Ecto neural progenitor cell (in vitro differentiated cells): ENCODE data around the gene ATP9A.

Experiments used
- DNase-seq: peaks from one replicate; pipeline ENCODE4 v3.0.0-alpha.2; 2018; ENCODE audit warnings: low spot score

The ATP9A gene

DNA sequence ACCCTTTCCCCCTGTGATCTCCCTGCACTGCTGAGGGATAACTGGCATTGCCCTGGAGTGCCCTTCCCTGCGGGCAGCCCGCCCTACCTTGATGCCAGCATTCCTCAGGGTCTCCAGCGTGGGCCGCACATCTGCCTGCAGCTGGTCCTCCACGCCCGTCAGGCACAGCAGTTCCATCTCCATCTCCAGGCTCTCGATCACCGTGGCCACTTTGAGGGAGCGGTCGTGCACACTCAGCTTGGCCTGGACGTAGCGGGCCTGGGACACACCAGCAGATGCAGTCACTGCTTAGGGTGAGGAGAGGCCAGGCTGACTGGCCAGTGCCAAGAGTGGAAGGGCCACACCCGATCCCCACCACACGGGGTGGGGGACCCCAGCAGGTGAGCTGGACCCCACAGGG lies 143.1 kb downstream of the ATP9A start:
- no peak for DNase-seq

DNA sequence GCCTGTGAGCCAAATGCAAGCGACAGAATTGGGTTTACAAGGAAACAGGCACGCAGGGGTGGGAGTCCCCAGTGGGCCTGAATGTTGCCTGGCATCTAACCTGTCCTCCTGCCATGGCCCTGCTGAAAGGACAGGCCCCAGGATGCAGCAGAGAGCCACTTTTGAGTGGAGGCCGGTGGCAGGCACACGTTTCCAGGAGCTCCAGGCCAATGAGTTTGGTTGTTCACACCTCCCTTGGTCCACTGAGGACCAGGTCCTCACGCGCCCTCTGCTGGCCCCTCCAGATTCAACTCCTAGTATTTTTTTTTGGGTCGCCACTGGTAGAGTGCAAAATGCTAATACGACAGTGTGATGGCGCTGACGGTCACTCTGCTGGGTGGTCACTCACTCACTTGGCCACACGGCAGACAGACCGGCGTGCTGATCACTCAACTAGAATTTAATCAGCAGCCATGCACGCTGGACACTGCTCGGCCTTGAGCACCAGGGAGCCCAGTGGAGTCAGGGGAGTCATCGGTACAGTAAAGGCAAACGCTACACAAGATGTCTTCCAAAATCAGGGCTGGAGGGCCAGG lies 143.9 kb downstream of the ATP9A start:
- DNase-seq: peak; percentile 89

DNA sequence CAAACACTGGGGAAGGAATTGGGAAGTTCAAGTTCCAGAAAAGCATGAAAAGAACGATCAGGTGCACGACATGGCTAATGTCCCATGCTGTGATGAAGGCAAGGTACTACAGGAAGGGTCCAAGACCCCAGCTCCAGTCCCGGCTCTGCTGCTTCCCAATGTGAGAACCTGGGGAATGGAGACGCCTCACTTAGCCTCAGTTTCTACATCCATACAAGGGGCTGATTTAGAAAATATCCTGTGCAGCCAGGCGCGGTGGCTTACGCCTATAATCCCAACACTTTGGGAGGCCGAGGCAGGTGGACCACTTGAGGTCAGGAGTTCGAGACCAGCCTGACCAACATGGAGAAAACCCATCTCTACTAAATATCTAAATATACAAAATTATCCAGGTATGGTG lies 144.9 kb downstream of the ATP9A start:
- no peak for DNase-seq

DNA sequence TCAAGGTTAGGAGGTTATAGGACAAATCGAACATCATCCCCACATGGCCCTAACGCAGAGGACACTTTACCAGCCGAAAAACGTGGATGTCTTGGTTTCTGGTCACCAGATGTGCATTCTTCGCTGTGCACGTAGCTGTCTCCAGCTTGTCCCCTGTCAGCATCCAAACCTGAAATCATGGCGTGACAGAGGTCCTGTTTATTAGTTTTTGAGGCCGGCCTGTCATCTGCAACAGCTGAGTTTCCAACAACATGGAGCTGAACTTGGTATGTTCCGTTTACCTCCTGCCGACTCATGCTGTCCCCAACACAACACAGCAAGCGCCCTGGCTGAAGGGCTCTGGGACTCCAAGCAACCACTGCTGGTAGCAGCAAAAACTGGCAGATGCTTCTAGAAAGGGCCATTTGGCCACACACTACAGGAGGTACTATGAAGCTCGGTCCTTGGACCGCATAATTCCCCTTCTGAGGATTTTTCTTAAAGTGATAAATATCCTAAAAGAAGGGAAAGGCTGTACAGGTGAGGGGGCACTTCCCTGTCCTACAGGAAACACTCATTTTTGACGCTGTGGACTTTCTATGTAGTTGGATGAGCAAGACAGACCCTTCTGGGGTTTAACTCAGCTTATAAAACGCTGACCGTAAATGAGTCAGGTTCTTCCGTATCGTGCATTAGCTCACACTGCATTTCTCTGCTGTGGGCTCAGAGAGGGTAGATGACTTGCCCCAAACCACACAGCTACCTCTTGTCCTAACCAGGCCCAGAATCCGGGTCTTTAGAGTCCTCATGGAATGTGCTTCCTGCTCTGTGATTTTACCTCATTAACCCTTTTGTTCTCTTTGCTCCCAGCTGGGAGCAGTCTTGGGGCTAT lies 146.0 kb downstream of the ATP9A start:
- DNase-seq: no peak

DNA sequence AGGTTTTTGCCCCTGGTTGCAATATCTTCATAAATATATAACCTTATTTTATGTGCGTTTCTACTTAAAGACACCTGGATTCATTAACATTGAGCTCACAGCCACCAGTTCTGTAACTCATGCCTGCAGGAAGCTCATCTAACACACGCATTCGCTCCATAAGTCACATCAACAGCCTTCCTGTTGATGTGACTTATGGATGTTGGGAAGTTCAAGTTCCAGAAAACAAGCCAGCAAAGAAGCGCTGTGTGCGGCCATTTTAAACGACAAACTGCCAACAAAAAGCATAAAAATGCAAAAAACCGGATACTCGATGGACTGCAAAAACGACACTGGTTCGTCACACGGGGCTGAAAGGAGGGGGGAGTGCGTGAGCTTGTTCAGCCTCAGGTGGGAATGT lies 147.8 kb downstream of the ATP9A start:
- DNase-seq: no peak

DNA sequence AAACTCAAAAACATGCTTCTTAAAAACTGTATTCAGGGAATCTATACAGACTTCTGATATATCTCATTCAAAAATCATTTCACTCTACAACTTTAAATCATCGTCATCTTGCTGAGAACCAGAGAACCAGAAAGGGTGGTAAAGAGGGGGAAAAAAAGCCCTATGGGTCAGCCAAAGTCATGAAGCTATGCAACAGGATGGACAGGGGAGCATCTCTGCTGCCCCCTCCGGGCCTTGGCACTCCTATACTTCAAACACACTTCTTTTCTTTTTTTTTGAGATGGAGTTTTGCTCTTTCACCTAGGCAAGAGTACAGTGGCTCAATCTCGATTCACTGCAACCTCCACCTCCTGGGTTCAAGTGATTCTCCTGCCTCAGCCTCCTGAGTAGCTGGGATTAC lies 152.1 kb downstream of the ATP9A start:
- no peak for DNase-seq

DNA sequence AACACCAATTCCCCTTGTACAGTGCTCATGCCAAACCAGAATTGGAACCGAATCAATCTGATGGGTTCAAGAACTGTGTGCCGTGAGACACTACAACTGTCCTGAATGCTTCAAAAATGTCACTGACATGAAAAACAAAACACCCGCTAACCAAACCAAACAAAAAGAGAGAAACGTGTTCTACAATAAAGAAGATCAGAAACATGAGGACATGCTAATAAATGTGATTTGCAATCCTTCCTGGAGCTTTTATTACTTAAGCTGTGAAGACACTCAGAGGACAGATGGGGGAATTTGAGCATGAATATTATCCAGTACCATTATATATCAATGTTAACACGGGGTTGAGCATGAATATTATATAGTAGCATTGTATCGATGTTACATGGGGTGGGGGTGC lies 153.5 kb downstream of the ATP9A start:
- no peak for DNase-seq

DNA sequence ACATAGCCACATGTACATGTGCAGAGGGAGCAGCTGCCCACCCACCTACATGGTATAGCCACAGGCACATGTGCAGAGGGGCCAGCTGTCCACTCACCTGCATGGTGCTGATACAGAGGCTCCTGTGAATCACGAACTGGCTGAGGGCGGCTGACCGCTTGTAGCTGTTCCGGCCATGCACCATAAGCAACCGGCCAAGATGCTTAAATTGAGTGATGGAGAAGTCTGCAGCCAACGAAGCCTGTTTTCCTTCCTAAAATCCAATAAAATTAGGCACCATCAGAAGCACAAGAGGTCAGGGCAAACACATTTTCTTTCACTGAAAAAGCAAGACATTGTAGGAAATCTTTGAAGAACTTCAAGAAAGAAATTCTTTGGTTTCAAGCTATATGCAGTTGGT lies 154.6 kb downstream of the ATP9A start:
- no peak for DNase-seq

DNA sequence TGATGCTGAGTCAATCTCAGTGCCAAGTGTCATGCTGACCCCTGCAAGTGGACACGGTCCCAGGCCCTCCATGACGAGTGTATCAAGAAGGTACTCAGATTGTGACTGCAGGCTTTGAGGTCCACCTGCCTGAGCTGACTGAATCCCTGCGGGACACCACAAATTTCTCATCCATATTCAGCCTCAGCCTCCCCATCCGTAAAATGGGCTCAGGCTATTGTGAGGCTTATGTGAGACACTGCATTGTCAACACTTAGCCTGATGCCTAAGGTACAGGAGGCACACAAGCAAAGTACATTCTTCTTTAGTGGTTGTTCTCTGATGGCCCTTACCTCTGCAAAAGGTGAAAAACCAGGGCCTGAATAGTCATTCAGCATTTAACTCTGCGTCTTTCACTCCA lies 155.3 kb downstream of the ATP9A start:
- DNase-seq: no peak

DNA sequence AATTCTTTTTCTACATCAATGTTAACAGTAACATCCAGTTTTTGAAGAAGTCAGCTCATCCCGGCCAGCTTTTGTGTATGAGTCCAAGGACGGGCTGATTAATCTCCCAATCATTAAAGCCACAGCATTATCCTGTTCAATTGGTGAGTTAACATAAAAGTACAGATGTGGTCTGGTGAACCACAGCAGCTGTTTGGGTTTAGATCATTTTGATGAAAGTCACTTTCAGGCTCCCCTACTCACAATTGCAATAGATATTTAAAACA lies 156.6 kb downstream of the ATP9A start:
- no peak for DNase-seq

DNA sequence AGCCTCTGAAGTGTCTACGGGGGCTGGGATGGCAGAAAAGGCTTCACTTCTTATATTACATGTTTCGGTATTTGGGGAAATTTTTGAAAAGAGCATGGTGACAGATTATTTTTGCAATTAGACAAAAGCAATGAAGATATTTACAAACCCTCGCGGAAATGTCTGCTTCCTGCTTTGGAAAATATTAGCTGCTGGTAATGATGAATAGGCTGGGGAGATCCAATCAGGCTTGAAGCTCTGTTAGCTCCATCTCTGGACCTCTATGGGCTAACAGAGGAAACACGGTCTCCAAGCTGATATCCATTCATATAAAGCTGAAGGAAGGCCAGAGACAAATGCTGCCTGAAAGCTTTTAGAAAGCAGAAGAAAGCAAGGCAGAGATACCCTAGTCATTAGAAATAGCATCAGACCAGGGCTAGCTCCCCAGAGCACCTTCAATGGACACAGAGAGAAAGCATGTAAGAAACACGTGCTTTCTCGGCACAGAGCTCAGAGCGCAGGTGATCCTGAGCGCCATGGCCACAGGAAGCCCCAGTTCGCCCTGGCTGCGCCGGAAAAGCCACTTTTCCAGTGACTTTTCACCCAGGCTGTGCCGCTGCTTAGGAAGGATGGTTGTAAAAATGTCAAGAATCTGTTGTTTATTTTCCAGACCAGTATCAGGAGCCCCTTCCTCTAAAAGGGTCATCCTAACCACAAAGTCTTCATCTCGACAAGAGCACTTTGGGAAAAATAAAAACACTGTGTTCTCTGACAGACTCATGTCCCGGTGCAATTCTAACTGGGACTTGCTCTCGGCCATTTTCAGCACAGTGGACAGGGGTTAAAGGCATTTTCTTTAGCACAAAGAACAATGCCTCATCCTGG lies 157.2 kb downstream of the ATP9A start:
- DNase-seq: no peak

DNA sequence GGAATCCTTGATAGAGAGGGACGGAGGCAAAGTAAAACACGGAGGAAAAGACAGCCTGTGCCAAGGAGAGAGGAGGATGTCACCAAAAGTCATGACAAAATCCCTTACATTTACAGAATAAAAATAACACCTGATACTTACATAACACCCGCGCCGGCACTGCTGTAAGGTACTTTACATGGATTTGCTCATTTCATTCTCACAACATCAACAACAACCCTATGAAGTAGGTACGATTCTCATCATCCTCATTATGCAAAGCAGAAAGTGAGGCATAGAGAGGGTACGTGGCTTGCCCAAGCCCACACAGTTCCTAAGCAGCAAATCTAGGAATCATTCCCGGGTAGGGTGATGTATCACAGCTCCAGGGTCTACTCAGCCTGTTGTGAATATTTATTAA lies 158.1 kb downstream of the ATP9A start:
- no peak for DNase-seq

DNA sequence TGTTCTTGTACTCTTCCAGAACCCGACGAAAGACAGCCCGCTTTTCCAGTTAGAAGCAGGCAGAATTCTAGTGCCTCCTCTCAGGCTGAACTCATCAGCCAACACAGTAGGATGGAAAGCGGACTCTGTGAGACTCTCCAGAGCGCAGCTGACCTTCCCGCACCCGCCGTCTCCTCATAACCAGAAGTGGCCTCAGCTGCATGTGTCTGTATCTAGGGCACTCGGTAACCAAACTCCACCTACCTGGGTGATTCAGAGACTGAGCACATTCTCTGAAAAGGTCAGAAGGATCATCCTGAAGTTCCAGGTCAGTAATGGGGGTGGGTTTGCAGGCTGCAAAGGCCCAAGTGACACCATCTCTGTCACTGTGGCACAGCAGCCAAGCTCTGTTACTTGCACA lies 158.9 kb downstream of the ATP9A start:
- DNase-seq: no peak

DNA sequence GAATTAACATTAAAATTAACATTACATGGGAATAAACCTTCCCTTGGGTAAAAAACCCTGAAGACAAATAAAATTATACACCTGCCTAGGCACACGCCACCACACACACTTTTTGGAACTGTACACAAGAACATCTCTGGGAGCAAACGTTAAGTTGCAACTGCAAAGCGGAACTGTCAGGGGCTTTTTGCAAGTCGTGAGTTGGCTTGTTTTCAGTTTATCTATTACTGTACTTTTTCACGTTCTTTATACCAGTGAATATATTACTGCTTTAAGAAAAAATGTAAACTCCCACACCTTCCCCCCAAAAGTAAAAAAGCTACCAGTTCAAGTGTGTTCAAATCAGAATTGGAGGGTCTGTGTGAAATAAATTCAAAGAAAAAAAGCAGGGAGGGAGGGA lies 160.1 kb downstream of the ATP9A start:
- no peak for DNase-seq

DNA sequence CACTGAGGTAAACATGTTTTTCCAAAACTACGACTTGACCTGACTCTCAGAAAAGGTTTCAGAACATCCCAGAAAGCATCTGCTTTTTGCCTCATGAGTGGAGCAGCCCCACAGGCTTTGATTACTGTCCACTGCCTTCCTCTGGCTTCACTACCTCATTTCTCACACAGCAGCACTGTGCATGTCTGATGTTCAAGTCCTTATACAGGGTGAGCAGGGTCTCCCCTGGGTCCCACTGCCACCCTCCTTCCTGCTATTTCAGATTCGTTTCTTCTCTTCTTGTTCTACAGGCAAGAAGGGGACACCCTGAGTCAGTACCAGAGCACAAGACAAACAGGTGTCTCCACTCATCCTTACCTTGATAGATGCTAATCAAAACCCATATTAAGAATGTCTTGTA lies 161.0 kb downstream of the ATP9A start:
- no peak for DNase-seq

DNA sequence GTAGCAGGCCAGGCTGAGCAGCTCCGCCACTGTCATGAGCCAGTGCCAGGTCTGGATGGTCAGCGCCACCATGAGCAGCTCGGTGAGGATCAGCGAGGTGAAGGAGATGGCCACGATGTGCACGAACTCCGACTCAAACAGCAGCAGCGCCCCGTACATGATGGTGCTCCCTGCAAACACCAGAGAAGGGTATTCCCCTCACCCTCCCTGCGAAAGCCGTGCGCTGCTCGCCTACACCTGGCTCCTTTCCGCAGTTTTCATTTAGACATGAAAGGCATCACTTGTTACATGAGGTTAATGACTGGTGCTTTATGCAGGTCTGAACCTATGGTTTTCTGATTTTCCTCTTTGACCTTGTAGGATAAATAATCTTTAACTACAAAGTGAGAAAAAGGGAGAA lies 163.3 kb downstream of the ATP9A start:
- DNase-seq: no peak

DNA sequence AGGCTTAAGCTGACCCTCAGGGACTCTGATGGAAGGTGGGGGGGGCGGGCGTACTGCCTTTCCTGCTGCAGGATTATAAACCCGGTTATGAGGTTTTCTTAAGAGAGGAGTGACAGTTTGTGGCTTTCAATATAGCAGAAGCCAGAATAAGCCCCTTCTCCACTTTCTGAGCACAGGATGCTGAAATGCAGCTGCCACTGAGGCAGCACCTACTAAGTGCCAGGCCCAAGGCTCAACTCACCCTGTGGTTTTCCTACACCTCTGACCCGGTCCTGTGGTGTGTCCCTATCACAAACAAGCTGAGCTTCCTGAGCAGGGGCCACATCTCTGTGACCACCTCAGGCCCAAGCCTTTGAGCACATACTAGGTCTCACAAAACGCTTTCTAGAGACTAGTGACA lies 166.1 kb downstream of the ATP9A start:
- DNase-seq: no peak

DNA sequence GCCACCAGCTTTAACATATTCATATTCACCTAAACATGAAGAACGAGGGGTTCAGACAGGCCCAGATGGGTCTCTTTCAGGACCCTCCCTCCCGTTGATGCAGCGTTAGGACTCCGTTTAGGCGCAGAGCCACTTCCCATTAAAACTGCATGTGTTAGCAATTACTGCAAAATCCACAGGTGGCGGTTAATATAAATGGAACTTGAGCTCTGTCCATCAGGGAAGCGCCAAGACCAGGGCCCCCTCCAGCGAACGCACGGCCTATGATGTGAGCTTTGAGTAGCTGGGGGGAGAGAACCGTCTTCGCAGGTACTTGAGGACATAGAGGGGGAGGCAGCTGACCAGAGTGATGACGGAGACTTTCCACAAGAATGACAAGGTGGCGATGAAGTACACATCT lies 167.2 kb downstream of the ATP9A start:
- no peak for DNase-seq

DNA sequence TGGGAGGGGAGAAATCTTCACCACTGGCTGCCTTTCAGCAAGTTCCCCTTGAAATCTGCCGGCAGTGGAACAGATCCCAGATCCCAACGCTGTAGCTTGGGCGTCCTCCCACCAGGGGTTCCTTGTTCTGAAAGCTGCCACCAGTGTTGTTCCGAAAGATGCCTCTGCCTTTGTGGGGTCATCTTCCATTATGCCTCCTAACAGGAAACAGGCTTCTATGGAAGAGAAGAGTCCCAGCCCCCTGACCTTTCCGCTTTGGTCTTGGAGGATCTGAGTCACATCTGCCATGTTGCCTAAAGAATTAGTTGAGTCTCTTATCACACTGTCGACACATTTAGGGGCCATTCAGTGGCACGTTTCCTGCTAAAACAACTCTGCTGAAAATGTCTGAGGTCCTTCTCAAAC lies 168.2 kb downstream of the ATP9A start:
- DNase-seq: no peak

DNA sequence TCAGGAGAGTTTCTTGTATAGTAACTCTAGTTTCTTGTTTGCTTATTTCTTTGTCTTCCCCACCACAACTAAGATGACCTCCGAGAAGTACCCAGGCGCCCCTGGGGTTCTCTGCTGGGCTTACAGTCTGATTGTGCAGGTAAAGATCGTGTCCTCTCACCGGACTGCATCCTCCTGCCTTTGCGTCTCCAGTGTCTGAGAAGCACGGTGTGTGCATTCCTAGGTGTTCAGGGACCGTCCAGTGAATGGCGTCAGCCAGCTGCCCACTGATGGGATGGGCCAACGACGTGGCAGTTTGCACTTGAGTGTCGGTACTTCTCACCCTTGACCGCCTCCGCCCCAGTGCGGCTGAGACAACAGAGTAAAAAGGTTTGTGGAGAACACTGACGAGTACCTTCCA lies 169.6 kb downstream of the ATP9A start:
- DNase-seq: no peak

DNA sequence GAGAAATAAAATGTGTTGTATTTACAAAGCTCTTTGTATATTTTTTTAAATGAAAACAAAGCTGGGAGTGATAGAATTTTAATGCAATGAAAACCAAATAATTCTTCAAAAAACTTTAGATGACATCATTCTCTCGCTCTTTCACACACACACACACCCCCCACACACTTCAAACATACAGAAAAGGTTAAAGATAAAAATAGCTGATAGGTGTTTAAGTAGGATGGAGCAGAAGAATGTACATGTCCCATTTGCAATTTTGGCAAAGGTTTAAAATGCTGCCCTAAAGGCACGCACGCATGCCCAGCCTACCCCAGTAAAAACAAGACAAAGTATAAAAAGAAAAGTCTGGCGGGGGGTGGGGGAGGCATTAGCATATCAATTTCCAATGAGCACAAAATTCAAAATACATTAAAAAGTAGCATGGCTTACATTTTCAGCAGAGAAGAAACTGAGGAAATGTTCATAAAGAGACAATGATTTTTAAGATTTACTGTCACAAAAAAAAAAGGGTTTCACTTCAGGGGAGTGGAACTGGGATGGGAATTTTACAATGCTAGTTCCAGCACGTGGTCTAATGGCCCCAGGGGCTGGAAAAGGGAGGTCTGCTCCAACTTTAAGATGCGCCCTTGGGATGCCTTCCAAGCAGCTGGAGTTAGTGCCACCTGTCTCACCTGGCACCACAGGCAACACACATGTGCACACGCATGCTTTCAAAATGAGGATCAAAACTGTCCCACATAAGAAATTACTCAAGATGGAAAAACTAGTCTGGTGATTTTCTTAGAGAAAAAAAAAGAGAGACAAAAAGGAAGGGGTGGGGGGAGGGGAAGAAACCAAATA lies 170.6 kb downstream of the ATP9A start:
- DNase-seq: no peak

DNA sequence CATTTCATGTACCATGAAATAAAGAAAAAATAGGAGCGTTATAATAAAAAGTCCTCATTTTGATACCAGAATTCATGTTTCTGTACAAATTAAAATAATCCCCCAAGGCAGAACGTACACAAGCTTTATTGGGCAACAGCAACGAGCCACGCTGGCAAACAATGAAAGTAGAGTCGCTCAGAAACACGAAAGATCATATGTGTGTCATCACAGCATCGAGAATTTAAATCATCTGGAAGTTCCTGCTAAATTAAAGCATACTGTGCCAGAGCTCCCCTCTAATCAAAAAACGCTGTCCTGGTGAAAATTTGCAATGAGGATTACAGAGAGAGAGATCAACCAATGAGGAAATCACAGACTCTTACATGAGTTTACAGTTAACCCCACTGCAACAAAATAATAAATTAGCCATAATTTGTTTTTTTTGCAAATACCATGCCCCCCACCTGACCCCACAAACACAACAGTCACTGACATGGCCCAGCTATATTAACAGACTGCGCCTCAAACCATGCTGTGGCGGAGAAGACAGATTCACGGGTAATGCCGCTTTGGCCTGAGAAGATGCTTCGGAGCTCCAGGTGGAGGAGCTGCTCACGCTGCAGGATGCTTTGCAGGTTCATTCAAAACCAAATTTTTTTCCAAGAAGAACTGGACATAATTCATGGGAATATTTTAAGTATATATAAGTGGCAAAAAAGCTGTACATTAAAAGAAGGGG lies 171.4 kb downstream of the ATP9A start:
- no peak for DNase-seq
